HG03108 (cell line): ENCODE results near the gene SUN1.

Source experiments
- ATAC-seq: cut with Tn5 transposase; IDR thresholded peaks from one replicate; pipeline ENCODE4 v1.9.1; 2021; ENCODE audit warnings: moderate library complexity; ENCODE audit not compliant: unreplicated experiment

The SUN1 gene

GRCh38 chr7:888081-889024, 56.1 kb downstream of the SUN1 start:
- no peak for ATAC-seq

DNA sequence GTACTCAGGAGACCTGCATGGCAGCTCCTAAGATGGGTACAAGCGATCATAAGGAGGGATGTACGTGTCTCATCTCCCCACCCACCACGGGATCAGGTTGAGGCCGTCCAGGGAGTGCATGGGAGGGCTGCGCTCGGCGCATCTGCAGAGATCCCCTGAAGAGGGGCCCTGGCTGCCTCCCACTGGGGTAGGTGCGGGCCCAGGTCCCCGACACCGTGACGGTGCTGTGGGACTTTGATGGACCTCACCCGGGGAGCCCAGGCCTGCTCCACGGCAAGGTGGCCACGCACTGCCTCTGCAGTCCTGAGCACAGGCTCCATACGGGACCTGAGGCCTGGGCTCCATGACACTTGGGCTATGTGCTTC, 56.7 kb downstream of the SUN1 start:
- ATAC-seq = no peak

- no peak for ATAC-seq
Measured at GRCh38 chr7:889391-889790, 57.1 kb downstream of the SUN1 start.

GRCh38 chr7:890868-891267, 58.6 kb downstream of the SUN1 start:
- no peak for ATAC-seq

- no peak for ATAC-seq
Measured at GRCh38 chr7:891291-891690, 59.0 kb downstream of the SUN1 start.

GRCh38 chr7:891805-892204, 59.5 kb downstream of the SUN1 start:
- ATAC-seq = no peak

GRCh38 chr7:892648-893593, 60.6 kb downstream of the SUN1 start:
- no peak for ATAC-seq

DNA sequence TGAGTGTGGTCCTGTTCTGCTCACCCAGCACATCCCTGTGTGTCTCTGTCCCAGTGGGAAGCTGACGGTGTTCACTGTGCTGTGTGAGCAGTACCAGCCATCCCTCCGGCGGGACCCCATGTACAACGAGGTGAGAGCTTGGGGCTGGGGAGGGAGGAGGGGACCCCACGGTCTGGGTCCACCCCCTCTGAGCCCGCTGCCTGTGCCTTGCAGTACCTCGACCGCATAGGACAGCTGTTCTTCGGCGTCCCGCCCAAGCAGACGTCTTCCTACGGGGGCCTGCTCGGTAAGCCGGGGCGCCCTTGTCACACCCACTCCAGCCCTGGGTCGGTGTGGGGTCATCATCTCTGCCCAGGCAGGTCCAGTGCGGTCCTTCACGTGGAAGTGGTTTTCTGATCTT, 61.4 kb downstream of the SUN1 start:
- no peak for ATAC-seq

GRCh38 chr7:894164-894867, 62.0 kb downstream of the SUN1 start:
- ATAC-seq = no peak

DNA sequence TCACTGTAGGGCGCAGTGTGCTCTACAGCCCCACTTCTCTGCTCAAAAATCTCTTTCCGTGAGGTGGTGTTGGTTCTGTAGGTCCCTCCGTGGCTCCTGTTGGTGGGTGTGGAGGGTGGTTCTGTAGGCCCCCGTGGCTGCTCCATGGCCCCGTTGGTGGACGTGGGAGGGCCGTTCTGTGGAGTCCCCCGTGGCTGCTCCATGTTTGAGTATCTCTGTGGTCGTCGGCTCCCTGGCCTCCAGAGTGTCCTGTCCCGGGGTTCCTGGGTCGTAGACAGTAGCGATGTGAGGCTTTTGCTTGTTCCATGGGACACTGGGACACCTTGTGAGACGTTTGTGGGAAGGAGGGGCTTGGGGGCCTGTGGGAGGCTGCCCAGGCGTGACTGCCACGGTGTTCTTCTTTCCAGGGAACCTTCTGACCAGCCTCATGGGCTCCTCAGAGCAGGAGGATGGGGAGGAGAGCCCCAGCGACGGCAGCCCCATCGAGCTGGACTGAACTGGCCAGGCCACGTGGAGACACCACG, 62.7 kb downstream of the SUN1 start:
- ATAC-seq = no peak

- ATAC-seq = no peak
Measured at GRCh38 chr7:895451-896052, 63.3 kb downstream of the SUN1 start.

DNA sequence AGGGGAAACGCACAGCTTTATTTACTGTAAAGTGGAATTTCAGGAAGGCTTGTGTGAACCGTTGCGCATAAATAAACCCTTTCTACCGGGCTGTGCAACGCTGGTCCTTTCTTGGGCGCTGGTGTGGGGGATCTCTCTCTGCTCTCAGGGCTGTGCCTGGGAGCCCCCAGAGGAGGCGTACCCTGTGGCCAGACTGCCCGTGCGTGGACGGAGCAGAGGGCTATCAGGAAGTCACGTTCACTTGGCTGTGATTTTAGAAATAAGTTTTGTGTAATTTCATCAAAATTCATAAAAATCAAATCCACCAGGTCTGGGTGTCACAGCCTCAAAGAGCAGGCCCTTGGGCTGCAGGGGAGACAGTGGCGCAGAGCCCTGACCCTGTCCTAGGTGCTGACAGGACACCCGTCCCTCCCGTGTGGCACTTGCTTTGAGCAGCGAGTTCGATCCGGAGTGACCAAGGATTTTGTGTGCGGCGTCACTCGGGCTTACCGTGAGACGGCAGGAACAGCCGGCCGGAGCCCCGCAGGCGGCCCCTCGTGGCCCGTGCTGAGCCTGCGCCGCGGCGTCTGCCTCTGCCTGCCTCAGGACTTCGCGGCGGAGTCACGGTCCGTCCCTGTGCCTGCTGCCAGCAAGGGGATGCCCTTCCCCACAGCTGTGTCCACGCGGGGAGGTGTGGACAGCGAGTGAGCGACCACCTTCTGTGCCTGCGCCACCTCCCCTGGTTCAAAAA, 64.2 kb downstream of the SUN1 start:
- ATAC-seq = no peak

GRCh38 chr7:897086-897485, 64.8 kb downstream of the SUN1 start:
- ATAC-seq = no peak

DNA sequence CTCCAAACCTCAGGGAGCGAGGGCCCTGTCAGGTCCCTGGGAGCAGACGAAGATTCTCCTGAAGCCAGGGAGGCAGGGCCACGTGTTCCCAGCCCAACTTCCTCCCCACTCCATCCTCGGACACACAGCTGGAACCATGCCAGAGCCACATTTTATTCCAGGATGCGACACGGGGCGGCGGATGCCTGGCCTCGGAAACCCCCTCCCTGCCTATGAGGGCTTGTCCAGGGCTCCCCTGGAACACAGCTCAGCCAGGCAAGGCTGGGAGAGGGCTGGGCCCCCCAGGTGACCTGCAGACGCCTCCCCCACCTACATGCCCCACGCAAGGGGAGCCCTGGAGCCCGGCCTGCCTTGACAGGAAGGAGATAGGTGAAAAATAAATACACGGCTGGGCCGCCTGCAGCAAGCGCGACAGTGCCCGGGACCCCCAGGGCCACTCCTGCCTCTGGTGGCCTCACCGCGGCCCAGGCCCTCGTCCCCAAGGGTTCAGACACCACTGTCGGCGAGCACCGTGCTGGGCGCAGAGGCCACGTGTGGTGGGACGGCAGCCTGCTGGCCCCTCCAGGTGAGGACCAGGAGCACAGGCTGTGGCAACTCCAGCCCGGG, 65.6 kb downstream of the SUN1 start:
- ATAC-seq = no peak

GRCh38 chr7:898460-898854, 66.2 kb downstream of the SUN1 start:
- no peak for ATAC-seq

DNA sequence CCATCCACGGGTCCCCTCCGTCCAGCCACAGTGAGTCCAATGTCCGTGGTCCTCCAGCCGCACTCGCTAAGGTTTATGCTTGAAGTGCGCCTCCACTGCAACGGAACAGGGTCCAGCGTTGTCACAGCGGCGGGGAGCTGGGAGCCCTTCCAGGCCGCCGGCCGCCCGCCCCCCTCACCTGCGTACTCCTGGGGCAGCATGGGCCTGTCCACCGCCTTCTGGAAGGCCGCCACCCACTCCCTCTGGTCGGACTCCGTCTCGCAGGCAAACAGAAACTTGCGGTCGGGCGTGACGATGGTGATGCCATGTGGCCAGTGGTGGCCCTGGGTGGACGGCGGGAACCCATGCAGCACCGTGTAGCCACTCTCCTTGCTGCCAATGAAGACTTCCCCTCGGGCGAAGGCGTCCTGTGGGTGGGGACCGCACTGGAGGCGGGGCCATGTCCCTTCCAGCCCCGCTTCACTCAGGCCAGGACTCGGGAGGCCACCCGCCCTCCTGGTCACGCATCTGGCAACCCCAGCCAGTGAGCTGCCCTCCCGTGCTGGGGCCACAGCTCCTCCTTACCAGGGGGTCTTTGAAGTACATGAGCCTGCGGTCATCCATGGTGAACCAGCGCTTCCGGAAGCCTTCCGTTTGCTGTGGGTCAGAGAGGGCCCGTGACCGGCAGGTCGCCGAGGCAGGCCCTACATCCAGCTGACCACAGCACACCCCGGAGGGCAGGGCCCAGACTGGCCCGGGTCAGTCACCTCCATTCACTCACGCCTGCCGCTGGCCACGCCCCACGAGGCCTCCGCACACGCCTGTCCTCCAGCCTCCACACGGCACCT, 66.8 kb downstream of the SUN1 start:
- ATAC-seq = no peak

- ATAC-seq = no peak
Measured at GRCh38 chr7:899806-900205, 67.5 kb downstream of the SUN1 start.

GRCh38 chr7:900331-901040, 68.2 kb downstream of the SUN1 start:
- no peak for ATAC-seq
